Gastroesophageal sphincter (tissue), 4 donors: ENCODE data around the gene KDM5A. TPM values are rescaled to one million over a fixed set of nuclear protein-coding genes. Genes with fewer than 3 reads are reported as not detected.

Source experiments
- ATAC-seq: fragments of 150-250 bp; one replicate; pipeline ENCODE4 v1.9.1; 2016; ENCODE audit warnings: mild to moderate bottlenecking, moderate library complexity
- H3K27ac ChIP-seq, 4 donors: fragments of 200-600 bp; sonication (generic) in 3 of 4; 1 replicate in 3 of 4; 2 replicates in 1 of 4; pipeline ENCODE4 v1.5.1; 2016 to 2019
- H3K27me3 ChIP-seq: fragments of 200-600 bp; sonication (generic); one replicate; pipeline ENCODE4 v1.5.1; 2019
- H3K36me3 ChIP-seq, 2 donors: fragments of 200-600 bp; sonication (generic); one replicate each; pipeline ENCODE4 v1.5.1; 2019; ENCODE audit warnings: control low read depth in 1 of 2
- H3K4me1 ChIP-seq, 3 donors: fragments of 200-600 bp; sonication (generic); 1 replicate in 2 of 3; 2 replicates in 1 of 3; pipeline ENCODE4 v1.5.1; 2016 to 2019; ENCODE audit warnings: control low read depth in 2 of 3
- H3K4me3 ChIP-seq, 2 donors: fragments of 200-600 bp; sonication (generic); one replicate each; pipeline ENCODE4 v1.5.1; 2019; ENCODE audit warnings: mild to moderate bottlenecking in 1 of 2, moderate library complexity in 1 of 2
- H3K9me3 ChIP-seq, 3 donors: fragments of 200-600 bp; sonication (generic); one replicate each; pipeline ENCODE4 v1.5.1; 2017 to 2019; ENCODE audit warnings: control low read depth in 2 of 3
- EP300 ChIP-seq: sonication (generic); formaldehyde crosslinking; IDR thresholded peaks from one replicate; pipeline ENCODE4 v1.6.1; 2017; ENCODE audit warnings: antibody characterized with exemption, mild to moderate bottlenecking
- POLR2A ChIP-seq, 2 donors: fragments of 450-650 bp; IDR thresholded peaks; one replicate each; pipeline ENCODE4 v1.6.1; 2017; ENCODE audit warnings: antibody characterized with exemption in 2 of 2, mild to moderate bottlenecking in 2 of 2, moderate library complexity in 1 of 2
- POLR2AphosphoS5 ChIP-seq: sonication (generic); formaldehyde crosslinking; IDR thresholded peaks from one replicate; pipeline ENCODE4 v1.6.1; 2017; ENCODE audit warnings: antibody characterized with exemption
- WGBS, 2 donors: methylation state at CpG; one replicate each; pipeline ENCODE4 v1.1.5; 2018; ENCODE audit warnings: low coverage in 1 of 2; 5-methylcytosine and 5-hydroxymethylcytosine counted together
- total RNA-seq, 4 donors: library from RNA; depleted of rRNA; stranded (reverse); fragments of >200 nt; gene quantifications; one replicate each; pipeline ENCODE4 v1.1.0, GENCODE V29; 2016
- TF ChIP-seq, protein P1 (sequence below), 4 experiments: fragments of 200-600 bp in 2 of 4; fragments of 450-650 bp in 2 of 4; sonication (generic) in 1 of 4; IDR thresholded peaks; one replicate each; pipeline ENCODE4 v1.5.1; 2017 to 2019; ENCODE audit warnings: antibody characterized with exemption in 4 of 4, mild to moderate bottlenecking in 2 of 4, moderate library complexity in 2 of 4

The KDM5A gene
- total RNA-seq, 4 donors from 2014 or later = 39.3 to 87.9 (median 44.3) TPM

DNA sequence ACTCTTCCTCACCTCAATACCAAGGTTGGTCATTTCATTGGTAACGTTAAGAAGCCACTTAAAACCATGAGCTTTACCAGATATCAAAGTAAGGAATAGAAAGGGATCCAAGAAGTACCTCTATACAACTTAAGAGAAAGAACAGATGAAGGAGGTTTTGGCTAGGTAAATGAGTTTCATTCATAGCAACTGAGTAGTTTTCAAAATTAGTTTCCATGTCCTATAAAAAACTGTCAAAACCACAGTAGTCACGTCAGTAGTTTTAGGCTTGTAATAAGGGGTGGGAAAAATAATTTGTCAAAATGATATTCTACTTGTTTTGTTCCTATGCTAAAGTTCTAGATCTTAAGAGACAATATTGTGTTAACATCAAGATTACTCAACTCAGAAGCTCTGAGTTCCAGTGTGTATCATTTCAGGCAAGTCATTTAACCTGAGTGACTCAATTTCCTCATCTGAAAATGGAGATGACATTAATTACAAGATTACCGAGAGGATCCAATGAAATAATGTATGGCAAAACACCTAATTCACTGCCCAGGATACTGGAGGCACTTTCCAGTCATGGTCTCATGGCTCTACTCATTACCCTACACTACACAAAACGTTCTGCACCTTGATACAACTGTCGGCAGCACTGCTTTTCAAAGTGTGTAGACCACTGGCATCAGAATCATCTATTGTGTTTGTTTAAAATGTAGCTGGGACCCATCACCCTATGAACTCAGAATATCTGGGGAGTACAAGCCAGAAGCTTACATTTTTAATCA lies 102.4 kb downstream of the KDM5A start:
- no peaks in the 10 kb centered on the region for H3K9me3 ChIP-seq
- no peak for ATAC-seq
- WGBS, 2 donors = 89 to 97% methylated on average over 5 of the region's 5 CpGs
- no peaks in the 10 kb centered on the region for H3K27me3 ChIP-seq
- no peak overlapping the region for H3K27ac ChIP-seq
- peaks cover 3 to 72% of the 10 kb centered on the region in 2 donors for H3K36me3 ChIP-seq
- no peak overlapping the region for H3K4me3 ChIP-seq
- no peaks in the 10 kb centered on the region for H3K4me1 ChIP-seq
- TF ChIP-seq POLR2AphosphoS5 (no peak), POLR2A (IDR thresholded peaks at IDR 0.05) (no peak), EP300 (no peak)
- TF ChIP-seq, protein P1, sequence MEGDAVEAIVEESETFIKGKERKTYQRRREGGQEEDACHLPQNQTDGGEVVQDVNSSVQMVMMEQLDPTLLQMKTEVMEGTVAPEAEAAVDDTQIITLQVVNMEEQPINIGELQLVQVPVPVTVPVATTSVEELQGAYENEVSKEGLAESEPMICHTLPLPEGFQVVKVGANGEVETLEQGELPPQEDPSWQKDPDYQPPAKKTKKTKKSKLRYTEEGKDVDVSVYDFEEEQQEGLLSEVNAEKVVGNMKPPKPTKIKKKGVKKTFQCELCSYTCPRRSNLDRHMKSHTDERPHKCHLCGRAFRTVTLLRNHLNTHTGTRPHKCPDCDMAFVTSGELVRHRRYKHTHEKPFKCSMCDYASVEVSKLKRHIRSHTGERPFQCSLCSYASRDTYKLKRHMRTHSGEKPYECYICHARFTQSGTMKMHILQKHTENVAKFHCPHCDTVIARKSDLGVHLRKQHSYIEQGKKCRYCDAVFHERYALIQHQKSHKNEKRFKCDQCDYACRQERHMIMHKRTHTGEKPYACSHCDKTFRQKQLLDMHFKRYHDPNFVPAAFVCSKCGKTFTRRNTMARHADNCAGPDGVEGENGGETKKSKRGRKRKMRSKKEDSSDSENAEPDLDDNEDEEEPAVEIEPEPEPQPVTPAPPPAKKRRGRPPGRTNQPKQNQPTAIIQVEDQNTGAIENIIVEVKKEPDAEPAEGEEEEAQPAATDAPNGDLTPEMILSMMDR (IDR thresholded peaks at IDR 0.05) = no peak

DNA sequence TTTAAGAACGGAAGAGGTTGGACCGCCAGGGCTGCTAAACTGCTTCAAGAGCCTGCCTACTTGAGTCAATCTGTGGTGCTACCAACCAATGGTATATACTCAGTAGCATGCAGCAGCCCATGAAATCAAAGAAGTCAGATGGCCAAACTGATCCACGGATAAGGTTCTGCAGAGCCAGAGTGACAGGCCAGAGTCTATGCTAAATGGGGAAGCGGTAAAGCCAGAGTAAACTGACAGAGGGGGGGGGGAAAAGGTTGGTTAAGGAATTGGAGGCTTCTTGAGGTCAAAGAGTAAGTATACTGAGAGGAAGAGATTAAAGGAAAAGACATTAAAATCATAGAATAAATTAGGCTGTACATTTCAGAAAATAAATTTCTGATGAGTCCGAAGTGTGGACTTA lies 111.1 kb downstream of the KDM5A start:
- H3K4me1 ChIP-seq = no peaks in the 10 kb centered on the region
- 92 to 95% methylated on average over 4 to 5 of the region's 5 CpGs for WGBS, 2 donors
- no peak overlapping the region for H3K27ac ChIP-seq
- ATAC-seq = no peak
- H3K36me3 ChIP-seq = peaks cover 2 to 31% of the 10 kb centered on the region in 2 donors
- TF ChIP-seq POLR2A (IDR thresholded peaks at IDR 0.05) (no peak), POLR2AphosphoS5 (no peak), EP300 (no peak)
- TF ChIP-seq, protein P1 (IDR thresholded peaks at IDR 0.05) = no peak
- no peaks in the 10 kb centered on the region for H3K27me3 ChIP-seq
- no peak overlapping the region for H3K4me3 ChIP-seq
- H3K9me3 ChIP-seq = no peaks in the 10 kb centered on the region

DNA sequence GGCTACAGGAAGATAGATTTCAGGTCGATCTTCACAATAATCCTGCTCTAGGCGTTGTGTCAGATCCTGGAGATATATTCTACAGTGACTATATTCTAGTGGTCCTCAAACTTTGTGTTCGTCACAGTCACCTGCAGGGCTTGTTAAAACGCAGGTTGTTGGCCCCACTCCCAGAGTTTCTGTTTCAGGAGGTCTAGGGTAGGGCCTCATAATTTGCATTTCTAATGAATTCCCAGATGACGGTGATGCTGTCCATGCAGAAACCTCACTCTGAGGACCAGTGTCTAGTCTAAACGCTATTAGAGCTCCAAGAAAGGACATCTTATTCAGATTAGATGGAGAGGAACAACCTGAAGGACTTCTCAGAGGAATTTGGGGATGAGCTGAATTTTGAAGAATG lies 113.3 kb downstream of the KDM5A start:
- ATAC-seq = no peak
- Histone ChIP-seq H3K27ac (no peak overlapping the region), H3K4me3 (no peak overlapping the region), H3K27me3 (no peaks in the 10 kb centered on the region), H3K4me1 (peaks cover 0 to 7% (median 0%) of the 10 kb centered on the region in 3 donors), H3K36me3 (peaks cover 2 to 15% of the 10 kb centered on the region in 2 donors), H3K9me3 (no peaks in the 10 kb centered on the region)
- 83 to 88% methylated on average over 4 to 6 of the region's 6 CpGs for WGBS, 2 donors
- TF ChIP-seq POLR2AphosphoS5 = no peak
- no peak for TF ChIP-seq EP300
- TF ChIP-seq, protein P1 (IDR thresholded peaks at IDR 0.05) = no peak
- TF ChIP-seq POLR2A (IDR thresholded peaks at IDR 0.05) = no peak

DNA sequence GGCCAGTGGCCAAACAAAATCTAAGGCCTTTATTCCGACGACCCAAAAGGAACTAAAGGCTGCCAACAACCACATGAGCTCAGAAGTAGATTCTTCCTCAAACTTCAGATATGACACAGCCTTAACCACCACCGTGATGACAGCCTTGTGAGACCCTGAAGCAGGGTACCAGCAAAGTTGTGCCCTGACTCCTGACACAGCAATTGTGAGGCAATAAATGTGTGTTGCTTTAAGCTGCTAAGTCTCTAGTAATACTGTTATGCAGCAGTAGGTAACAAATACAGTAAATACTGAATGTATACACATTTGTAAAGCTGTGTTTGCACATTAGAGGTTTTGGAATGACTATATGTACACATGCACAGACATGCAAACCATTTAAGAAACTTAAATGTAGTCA lies 115.7 kb downstream of the KDM5A start:
- Histone ChIP-seq H3K27ac (no peak overlapping the region), H3K4me1 (peaks cover 0 to 13% (median 0%) of the 10 kb centered on the region in 3 donors), H3K27me3 (no peaks in the 10 kb centered on the region), H3K4me3 (no peak overlapping the region), H3K9me3 (no peaks in the 10 kb centered on the region), H3K36me3 (no peaks in the 10 kb centered on the region)
- 48 to 60% methylated on average over 3 of the region's 3 CpGs for WGBS, 2 donors
- TF ChIP-seq POLR2AphosphoS5 (no peak), POLR2A (IDR thresholded peaks at IDR 0.05) (no peak), EP300 (no peak)
- TF ChIP-seq, protein P1 (IDR thresholded peaks at IDR 0.05) = no peak
- no peak for ATAC-seq

DNA sequence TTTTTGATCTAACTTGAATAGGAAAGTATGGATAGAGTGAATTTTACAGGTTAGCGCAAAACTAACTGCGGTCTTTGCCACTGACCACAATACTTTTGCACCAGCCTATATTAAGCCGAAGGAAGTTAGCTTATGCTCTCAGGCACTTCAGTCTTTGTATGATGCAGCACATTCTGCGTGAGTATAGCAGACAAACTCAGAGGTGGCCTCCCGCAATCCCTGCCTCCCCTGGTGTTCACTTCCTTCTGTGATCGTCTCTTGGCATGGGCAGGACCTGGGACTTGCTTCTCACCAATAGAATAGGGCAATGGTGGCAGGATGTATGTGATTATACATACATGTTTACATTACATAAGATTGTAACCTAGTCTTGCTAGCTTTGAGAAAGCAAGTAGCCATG lies 116.2 kb downstream of the KDM5A start:
- Histone ChIP-seq H3K4me3 (no peak overlapping the region), H3K27me3 (no peaks in the 10 kb centered on the region), H3K27ac (no peak overlapping the region), H3K9me3 (no peaks in the 10 kb centered on the region), H3K36me3 (no peaks in the 10 kb centered on the region), H3K4me1 (peaks cover 0 to 17% (median 0%) of the 10 kb centered on the region in 3 donors)
- no peak for TF ChIP-seq POLR2AphosphoS5
- WGBS, 2 donors = 82 to 90% methylated on average over 5 to 6 of the region's 6 CpGs
- no peak for ATAC-seq
